ENCODE results near the gene MCC.

MCC gene

GRCh38 chr5:113202287-113202686 lies 286.0 kb downstream of the MCC start:
- Histone ChIP-seq H3K4me3 (ENCODE audit: low read depth in 1 of 2, low read length in 2 of 2) (no peak overlapping the region), H3K4me1 (ENCODE audit: control insufficient read depth in 1 of 2, insufficient read depth in 2 of 2, low read length in 2 of 2) (no peaks in the 10 kb centered on the region), H3K27ac (ENCODE audit: low read depth, low read length) (no peak overlapping the region), H3K36me3 (ENCODE audit: control insufficient read depth in 1 of 2, insufficient read depth in 2 of 2, low read length in 2 of 2) (no peaks in the 10 kb centered on the region), H3K27me3 (ENCODE audit: control insufficient read depth in 1 of 2, insufficient read depth in 2 of 2, low read length in 2 of 2) (peaks cover 0 to 6% of the 10 kb centered on the region in 2 donors), H3K9ac (ENCODE audit: low read depth in 1 of 2, low read length in 2 of 2) (no peak overlapping the region), H3K9me3 (ENCODE audit: control insufficient read depth in 1 of 2, low read length in 2 of 2) (no peaks in the 10 kb centered on the region)

- H3K9ac ChIP-seq (ENCODE audit: low read depth in 1 of 2, low read length in 2 of 2) = no peak overlapping the region
- H3K9me3 ChIP-seq (ENCODE audit: control insufficient read depth in 1 of 2, low read length in 2 of 2) = no peaks in the 10 kb centered on the region
- H3K36me3 ChIP-seq (ENCODE audit: control insufficient read depth in 1 of 2, insufficient read depth in 2 of 2, low read length in 2 of 2) = no peaks in the 10 kb centered on the region
- no peak overlapping the region for H3K27ac ChIP-seq (ENCODE audit: low read depth, low read length)
- peaks cover 0 to 6% of the 10 kb centered on the region in 2 donors for H3K27me3 ChIP-seq (ENCODE audit: control insufficient read depth in 1 of 2, insufficient read depth in 2 of 2, low read length in 2 of 2)
- no peak overlapping the region for H3K4me3 ChIP-seq (ENCODE audit: low read depth in 1 of 2, low read length in 2 of 2)
- no peaks in the 10 kb centered on the region for H3K4me1 ChIP-seq (ENCODE audit: control insufficient read depth in 1 of 2, insufficient read depth in 2 of 2, low read length in 2 of 2)
Observed at GRCh38 chr5:113201715-113202114, 286.5 kb downstream of the MCC start.

GRCh38 chr5:113199122-113199905 lies 288.9 kb downstream of the MCC start:
- Histone ChIP-seq H3K27ac (ENCODE audit: low read depth, low read length) (no peak overlapping the region), H3K4me3 (ENCODE audit: low read depth in 1 of 2, low read length in 2 of 2) (no peak overlapping the region), H3K9me3 (ENCODE audit: control insufficient read depth in 1 of 2, low read length in 2 of 2) (no peaks in the 10 kb centered on the region), H3K27me3 (ENCODE audit: control insufficient read depth in 1 of 2, insufficient read depth in 2 of 2, low read length in 2 of 2) (peaks cover 0 to 6% of the 10 kb centered on the region in 2 donors), H3K4me1 (ENCODE audit: control insufficient read depth in 1 of 2, insufficient read depth in 2 of 2, low read length in 2 of 2) (no peaks in the 10 kb centered on the region), H3K9ac (ENCODE audit: low read depth in 1 of 2, low read length in 2 of 2) (no peak overlapping the region), H3K36me3 (ENCODE audit: control insufficient read depth in 1 of 2, insufficient read depth in 2 of 2, low read length in 2 of 2) (no peaks in the 10 kb centered on the region)

GRCh38 chr5:113197456-113198200 lies 290.6 kb downstream of the MCC start:
- H3K9me3 ChIP-seq (ENCODE audit: control insufficient read depth in 1 of 2, low read length in 2 of 2) = peaks cover 0 to 3% of the 10 kb centered on the region in 2 donors
- H3K4me1 ChIP-seq (ENCODE audit: control insufficient read depth in 1 of 2, insufficient read depth in 2 of 2, low read length in 2 of 2) = no peaks in the 10 kb centered on the region
- no peaks in the 10 kb centered on the region for H3K36me3 ChIP-seq (ENCODE audit: control insufficient read depth in 1 of 2, insufficient read depth in 2 of 2, low read length in 2 of 2)
- no peak overlapping the region for H3K27ac ChIP-seq (ENCODE audit: low read depth, low read length)
- no peak overlapping the region for H3K9ac ChIP-seq (ENCODE audit: low read depth in 1 of 2, low read length in 2 of 2)
- no peaks in the 10 kb centered on the region for H3K27me3 ChIP-seq (ENCODE audit: control insufficient read depth in 1 of 2, insufficient read depth in 2 of 2, low read length in 2 of 2)
- no peak overlapping the region for H3K4me3 ChIP-seq (ENCODE audit: low read depth in 1 of 2, low read length in 2 of 2)

GRCh38 chr5:113195771-113196170 lies 292.5 kb downstream of the MCC start:
- H3K4me3 ChIP-seq (ENCODE audit: low read depth in 1 of 2, low read length in 2 of 2) = no peak overlapping the region
- no peak overlapping the region for H3K9ac ChIP-seq (ENCODE audit: low read depth in 1 of 2, low read length in 2 of 2)
- H3K9me3 ChIP-seq (ENCODE audit: control insufficient read depth in 1 of 2, low read length in 2 of 2) = peaks cover 0 to 4% of the 10 kb centered on the region in 2 donors
- no peaks in the 10 kb centered on the region for H3K27me3 ChIP-seq (ENCODE audit: control insufficient read depth in 1 of 2, insufficient read depth in 2 of 2, low read length in 2 of 2)
- H3K36me3 ChIP-seq (ENCODE audit: control insufficient read depth in 1 of 2, insufficient read depth in 2 of 2, low read length in 2 of 2) = no peaks in the 10 kb centered on the region
- no peaks in the 10 kb centered on the region for H3K4me1 ChIP-seq (ENCODE audit: control insufficient read depth in 1 of 2, insufficient read depth in 2 of 2, low read length in 2 of 2)
- no peak overlapping the region for H3K27ac ChIP-seq (ENCODE audit: low read depth, low read length)

- H3K27me3 ChIP-seq (ENCODE audit: control insufficient read depth in 1 of 2, insufficient read depth in 2 of 2, low read length in 2 of 2) = no peaks in the 10 kb centered on the region
- no peak overlapping the region for H3K4me3 ChIP-seq (ENCODE audit: low read depth in 1 of 2, low read length in 2 of 2)
- no peak overlapping the region for H3K9ac ChIP-seq (ENCODE audit: low read depth in 1 of 2, low read length in 2 of 2)
- no peaks in the 10 kb centered on the region for H3K4me1 ChIP-seq (ENCODE audit: control insufficient read depth in 1 of 2, insufficient read depth in 2 of 2, low read length in 2 of 2)
- peaks cover 0 to 4% of the 10 kb centered on the region in 2 donors for H3K9me3 ChIP-seq (ENCODE audit: control insufficient read depth in 1 of 2, low read length in 2 of 2)
- H3K27ac ChIP-seq (ENCODE audit: low read depth, low read length) = no peak overlapping the region
- no peaks in the 10 kb centered on the region for H3K36me3 ChIP-seq (ENCODE audit: control insufficient read depth in 1 of 2, insufficient read depth in 2 of 2, low read length in 2 of 2)
Observed at GRCh38 chr5:113195251-113195650, 293.0 kb downstream of the MCC start.

GRCh38 chr5:113194591-113194990 lies 293.7 kb downstream of the MCC start:
- Histone ChIP-seq H3K27ac (ENCODE audit: low read depth, low read length) (no peak overlapping the region), H3K36me3 (ENCODE audit: control insufficient read depth in 1 of 2, insufficient read depth in 2 of 2, low read length in 2 of 2) (no peaks in the 10 kb centered on the region), H3K4me3 (ENCODE audit: low read depth in 1 of 2, low read length in 2 of 2) (no peak overlapping the region), H3K27me3 (ENCODE audit: control insufficient read depth in 1 of 2, insufficient read depth in 2 of 2, low read length in 2 of 2) (no peaks in the 10 kb centered on the region), H3K4me1 (ENCODE audit: control insufficient read depth in 1 of 2, insufficient read depth in 2 of 2, low read length in 2 of 2) (no peaks in the 10 kb centered on the region), H3K9ac (ENCODE audit: low read depth in 1 of 2, low read length in 2 of 2) (no peak overlapping the region), H3K9me3 (ENCODE audit: control insufficient read depth in 1 of 2, low read length in 2 of 2) (peaks cover 0 to 4% of the 10 kb centered on the region in 2 donors)

GRCh38 chr5:113194125-113194524 lies 294.1 kb downstream of the MCC start:
- H3K4me3 ChIP-seq (ENCODE audit: low read depth in 1 of 2, low read length in 2 of 2) = no peak overlapping the region
- no peak overlapping the region for H3K27ac ChIP-seq (ENCODE audit: low read depth, low read length)
- no peaks in the 10 kb centered on the region for H3K36me3 ChIP-seq (ENCODE audit: control insufficient read depth in 1 of 2, insufficient read depth in 2 of 2, low read length in 2 of 2)
- no peak overlapping the region for H3K9ac ChIP-seq (ENCODE audit: low read depth in 1 of 2, low read length in 2 of 2)
- H3K27me3 ChIP-seq (ENCODE audit: control insufficient read depth in 1 of 2, insufficient read depth in 2 of 2, low read length in 2 of 2) = no peaks in the 10 kb centered on the region
- no peaks in the 10 kb centered on the region for H3K4me1 ChIP-seq (ENCODE audit: control insufficient read depth in 1 of 2, insufficient read depth in 2 of 2, low read length in 2 of 2)
- H3K9me3 ChIP-seq (ENCODE audit: control insufficient read depth in 1 of 2, low read length in 2 of 2) = peaks cover 0 to 4% of the 10 kb centered on the region in 2 donors

GRCh38 chr5:113193311-113193978 lies 294.8 kb downstream of the MCC start:
- Histone ChIP-seq H3K4me1 (ENCODE audit: control insufficient read depth in 1 of 2, insufficient read depth in 2 of 2, low read length in 2 of 2) (no peaks in the 10 kb centered on the region), H3K4me3 (ENCODE audit: low read depth in 1 of 2, low read length in 2 of 2) (no peak overlapping the region)

GRCh38 chr5:113192541-113192940 lies 295.7 kb downstream of the MCC start:
- peaks cover 0 to 4% of the 10 kb centered on the region in 2 donors for H3K9me3 ChIP-seq (ENCODE audit: control insufficient read depth in 1 of 2, low read length in 2 of 2)
- no peaks in the 10 kb centered on the region for H3K27me3 ChIP-seq (ENCODE audit: control insufficient read depth in 1 of 2, insufficient read depth in 2 of 2, low read length in 2 of 2)
- H3K4me1 ChIP-seq (ENCODE audit: control insufficient read depth in 1 of 2, insufficient read depth in 2 of 2, low read length in 2 of 2) = no peaks in the 10 kb centered on the region
- H3K27ac ChIP-seq (ENCODE audit: low read depth, low read length) = no peak overlapping the region
- H3K9ac ChIP-seq (ENCODE audit: low read depth in 1 of 2, low read length in 2 of 2) = no peak overlapping the region
- H3K36me3 ChIP-seq (ENCODE audit: control insufficient read depth in 1 of 2, insufficient read depth in 2 of 2, low read length in 2 of 2) = no peaks in the 10 kb centered on the region
- no peak overlapping the region for H3K4me3 ChIP-seq (ENCODE audit: low read depth in 1 of 2, low read length in 2 of 2)

More at GRCh38 chr5:113193311-113193978, 294.8 kb downstream of the MCC start:
- peaks cover 0 to 4% of the 10 kb centered on the region in 2 donors for H3K9me3 ChIP-seq (ENCODE audit: control insufficient read depth in 1 of 2, low read length in 2 of 2)
- H3K27ac ChIP-seq (ENCODE audit: low read depth, low read length) = no peak overlapping the region
- H3K36me3 ChIP-seq (ENCODE audit: control insufficient read depth in 1 of 2, insufficient read depth in 2 of 2, low read length in 2 of 2) = no peaks in the 10 kb centered on the region
- no peaks in the 10 kb centered on the region for H3K27me3 ChIP-seq (ENCODE audit: control insufficient read depth in 1 of 2, insufficient read depth in 2 of 2, low read length in 2 of 2)
- no peak overlapping the region for H3K9ac ChIP-seq (ENCODE audit: low read depth in 1 of 2, low read length in 2 of 2)

Measured in duodenal mucosa (tissue), 2 donors.